ENCODE measurements around the gene GNB1L. TPM values are rescaled to one million over a fixed set of nuclear protein-coding genes. Genes with fewer than 3 reads are reported as not detected.
A peak's percentile ranks its signal among the peaks of the same experiment; 100 is the strongest.

GNB1L gene
- total and polyA plus RNA-seq, 9 of the 15 experiments (the other 6 are each of a cell fraction or from before 2014, with no cell fraction given), result 0.56 to 50.5 (median 10.2) TPM

- TF ChIP-seq SMC3 (conservative IDR thresholded peaks at IDR 0.05; ENCODE audit: insufficient read depth, low read depth, low read length) (no peak), CCAR2 (IDR thresholded peaks at IDR 0.05; ENCODE audit: low read depth, low read length) (no peak), DMBX1 (CRISPR knock-in tag; IDR thresholded peaks at IDR 0.05; ENCODE audit: borderline replicate concordance) (no peak), HEY1 (CRISPR knock-in tag; IDR thresholded peaks at IDR 0.05; ENCODE audit: borderline replicate concordance) (no peak), MAX (CRISPR knock-in tag; IDR thresholded peaks at IDR 0.05) (no peak), POLR2H (tag; IDR thresholded peaks at IDR 0.05; ENCODE audit: low read depth) (no peak), ZNF174 (CRISPR knock-in tag; IDR thresholded peaks at IDR 0.05) (no peak), HDAC3 (IDR thresholded peaks at IDR 0.05; ENCODE audit: borderline replicate concordance, partially characterized antibody) (no peak), ZNF699 (CRISPR knock-in tag; IDR thresholded peaks at IDR 0.05; ENCODE audit: insufficient replicate concordance) (no peak), MAFK (IDR thresholded peaks at IDR 0.05; ENCODE audit: low read length) (no peak), CBX2 (IDR thresholded peaks at IDR 0.05; ENCODE audit: insufficient read depth, low read length, poor library complexity, severe bottlenecking) (no peak), RCOR1 (IDR thresholded peaks at IDR 0.05; ENCODE audit: borderline replicate concordance in 1 of 2, low read depth in 2 of 2, low read length in 2 of 2) (peak in 1 of 2 experiments; percentile 52; a peak in 1 of 4 replicates), FOXJ2 (tag; IDR thresholded peaks at IDR 0.05) (no peak), ZNF592 (IDR thresholded peaks at IDR 0.05) (no peak), GTF3C2 (IDR thresholded peaks at IDR 0.05; ENCODE audit: borderline replicate concordance, extremely low read depth, insufficient read length) (no peak), TAF15 (IDR thresholded peaks at IDR 0.05; ENCODE audit: low read depth, low read length) (no peak)
- TF ChIP-seq, protein P1, sequence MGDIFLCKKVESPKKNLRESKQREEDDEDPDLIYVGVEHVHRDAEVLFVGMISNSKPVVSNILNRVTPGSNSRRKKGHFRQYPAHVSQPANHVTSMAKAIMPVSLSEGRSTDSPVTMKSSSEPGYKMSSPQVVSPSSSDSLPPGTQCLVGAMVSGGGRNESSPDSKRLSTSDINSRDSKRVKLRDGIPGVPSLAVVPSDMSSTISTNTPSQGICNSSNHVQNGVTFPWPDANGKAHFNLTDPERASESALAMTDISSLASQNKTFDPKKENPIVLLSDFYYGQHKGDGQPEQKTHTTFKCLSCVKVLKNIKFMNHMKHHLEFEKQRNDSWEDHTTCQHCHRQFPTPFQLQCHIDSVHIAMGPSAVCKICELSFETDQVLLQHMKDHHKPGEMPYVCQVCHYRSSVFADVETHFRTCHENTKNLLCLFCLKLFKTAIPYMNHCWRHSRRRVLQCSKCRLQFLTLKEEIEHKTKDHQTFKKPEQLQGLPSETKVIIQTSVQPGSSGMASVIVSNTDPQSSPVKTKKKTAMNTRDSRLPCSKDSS (IDR thresholded peaks at IDR 0.05; ENCODE audit: low read depth, partially characterized antibody), result no peak
Measured at GRCh38 chr22:19766511-19767426, 87.9 kb downstream of the GNB1L start (continued).
